Panc1 (cell line): ENCODE data around the gene DCTN1. TPM values are rescaled to one million over a fixed set of nuclear protein-coding genes. Genes with fewer than 3 reads are reported as not detected.

Source experiments
- ATAC-seq: fragments of 200-7000 bp; cut with Tn5 transposase; 2 replicates; pipeline ENCODE4 v1.9.1; 2020; ENCODE audit warnings: mild to moderate bottlenecking, moderate library complexity
- BruUV-seq: library from RNA; stranded (reverse); fragments of 400-500 nt; replicated peaks from 2 replicates; lab custom pipeline; 2021; lab: Mats Ljungman, UMichigan
- CTCF ChIA-PET: fragments of 300-600 bp; sonication (Branson Sonifier 250); formaldehyde crosslinking; loops from one replicate; lab custom pipeline; 2022; ENCODE audit warnings: antibody characterized with exemption; lab: Charles Lee
- POLR2A ChIA-PET: fragments of 300-600 bp; sonication (Branson Sonifier 250); formaldehyde crosslinking; loops from one replicate; lab custom pipeline; 2022; ENCODE audit warnings: antibody characterized with exemption; lab: Charles Lee
- DNase-seq: peaks from one replicate; pipeline ENCODE4 v3.0.0-alpha.2; 2010; ENCODE audit warnings: low read depth, low spot score
- H3K27ac ChIP-seq: 2 replicates; pipeline ENCODE4 v1.5.1; 2011; ENCODE audit warnings: mild to moderate bottlenecking, low read length, inconsistent platforms
- H3K27me3 ChIP-seq: fragments of 200-500 bp; sonication (Bioruptor generic); 2 replicates; pipeline ENCODE4 v1.6.0; 2014; ENCODE audit warnings: low read length, inconsistent platforms; ENCODE audit not compliant: control insufficient read depth, insufficient read depth
- H3K36me3 ChIP-seq: fragments of 200-500 bp; sonication (Bioruptor generic); 2 replicates; pipeline ENCODE4 v1.5.1; 2014; ENCODE audit warnings: inconsistent platforms, mild to moderate bottlenecking, low read length, moderate library complexity; ENCODE audit not compliant: control insufficient read depth, insufficient read depth
- H3K4me1 ChIP-seq: 2 replicates; pipeline ENCODE4 v1.5.1; 2011; ENCODE audit warnings: inconsistent platforms, mild to moderate bottlenecking, low read length, moderate library complexity; ENCODE audit not compliant: control insufficient read depth, insufficient read depth
- H3K4me3 ChIP-seq, 2 experiments: 2 replicates each; pipeline ENCODE4 v1.5.1; 2011 to 2012; ENCODE audit warnings: low read depth in 2 of 2, low read length in 2 of 2, mild to moderate bottlenecking in 2 of 2, inconsistent platforms in 1 of 2, moderate library complexity in 1 of 2
- H3K9me3 ChIP-seq: fragments of 200-500 bp; sonication (Bioruptor generic); 2 replicates; pipeline ENCODE4 v1.5.1; 2014; ENCODE audit warnings: low read depth, mild to moderate bottlenecking, inconsistent platforms, low read length, moderate library complexity; ENCODE audit not compliant: control insufficient read depth, insufficient read depth
- CTCF ChIP-seq: fragments of 450-650 bp; IDR thresholded peaks from 2 replicates; pipeline ENCODE4 v1.5.1; 2017; ENCODE audit warnings: mild to moderate bottlenecking
- POLR2AphosphoS5 ChIP-seq: IDR thresholded peaks from 2 replicates; pipeline ENCODE4 v1.6.1; 2012; ENCODE audit warnings: mild to moderate bottlenecking, low read depth, low read length, moderate library complexity
- SIN3A ChIP-seq: IDR thresholded peaks from 2 replicates; pipeline ENCODE4 v1.6.1; 2012; ENCODE audit warnings: low read depth, mild to moderate bottlenecking, low read length, moderate library complexity, borderline replicate concordance; ENCODE audit not compliant: insufficient read depth
- TCF7L2 ChIP-seq: IDR thresholded peaks from 2 replicates; pipeline ENCODE4 v1.6.1; 2011; ENCODE audit warnings: mild to moderate bottlenecking, low read depth, low read length, inconsistent platforms
- in situ Hi-C: cut with HindIII; loops from 2 replicates; pipeline ENCODE4 v1.10.0; 2016; ENCODE audit warnings: low sequenced_read_pairs, low pct_unique_long_range_greater_than_20kb
- intact Hi-C: fragments of 100-400 bp; cut with micrococcal nuclease; formaldehyde crosslinking; loops from one replicate; pipeline ENCODE4 v1.10.0; 2022; ENCODE audit not compliant: unreplicated experiment
- total RNA-seq: library from RNA; stranded (reverse); gene quantifications from one replicate; pipeline ENCODE4 v1.2.1, GENCODE V29; 2021; ENCODE audit not compliant: unreplicated experiment
- TF ChIP-seq, protein P1 (sequence below), 2 experiments: IDR thresholded peaks; 2 replicates each; pipeline ENCODE4 v1.6.1; 2011 to 2012; ENCODE audit warnings: low read depth in 2 of 2, control low read depth in 1 of 2, low read length in 1 of 2, mild to moderate bottlenecking in 1 of 2, moderate library complexity in 1 of 2; ENCODE audit not compliant: insufficient read depth in 1 of 2

The DCTN1 gene
- total RNA-seq, 1 experiment from 2014 or later, result 190 TPM

DNA sequence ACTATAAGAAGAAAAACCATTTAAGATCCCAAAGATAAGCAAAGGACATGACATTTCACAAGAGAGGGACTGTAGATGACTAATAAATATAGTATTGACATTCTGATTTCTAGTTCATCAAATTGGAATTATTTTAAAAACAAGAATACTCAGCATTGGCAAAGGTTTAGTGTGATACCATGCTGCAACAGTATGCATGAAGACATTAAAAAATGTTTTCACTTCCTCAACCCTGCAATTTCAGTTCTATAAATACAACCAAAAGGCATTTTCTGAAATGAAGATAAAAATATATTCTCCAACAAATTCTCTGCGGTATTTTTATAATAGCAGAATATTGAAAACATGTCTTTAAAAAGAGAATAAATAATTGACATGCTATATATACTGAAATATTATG lies 39.2 kb upstream of the DCTN1 start:
- intact Hi-C loops (no loop called here), in situ Hi-C loops (no loop called here)
- no peaks in the 10 kb centered on the region for H3K27me3 ChIP-seq
- no peak overlapping the region for H3K4me3 ChIP-seq
- no peaks in the 10 kb centered on the region; the same call in 1 of the 2 replicates for H3K36me3 ChIP-seq
- no TSS peak for BruUV-seq
- peaks cover 4% of the 10 kb centered on the region; the same call in 1 of the 2 replicates for H3K4me1 ChIP-seq
- DNase-seq (no peak), ATAC-seq (no peak)
- CTCF ChIA-PET, result no interaction called here
- H3K9me3 ChIP-seq, result no peaks in the 10 kb centered on the region
- POLR2A ChIA-PET, result interaction anchor here (0.6 kb wide), 1 partner anchor 10 kb away, joined by 4 read pairs; no protein-coding TSS in a partner anchor
- no peak for TF ChIP-seq POLR2AphosphoS5
- TF ChIP-seq, protein P1, sequence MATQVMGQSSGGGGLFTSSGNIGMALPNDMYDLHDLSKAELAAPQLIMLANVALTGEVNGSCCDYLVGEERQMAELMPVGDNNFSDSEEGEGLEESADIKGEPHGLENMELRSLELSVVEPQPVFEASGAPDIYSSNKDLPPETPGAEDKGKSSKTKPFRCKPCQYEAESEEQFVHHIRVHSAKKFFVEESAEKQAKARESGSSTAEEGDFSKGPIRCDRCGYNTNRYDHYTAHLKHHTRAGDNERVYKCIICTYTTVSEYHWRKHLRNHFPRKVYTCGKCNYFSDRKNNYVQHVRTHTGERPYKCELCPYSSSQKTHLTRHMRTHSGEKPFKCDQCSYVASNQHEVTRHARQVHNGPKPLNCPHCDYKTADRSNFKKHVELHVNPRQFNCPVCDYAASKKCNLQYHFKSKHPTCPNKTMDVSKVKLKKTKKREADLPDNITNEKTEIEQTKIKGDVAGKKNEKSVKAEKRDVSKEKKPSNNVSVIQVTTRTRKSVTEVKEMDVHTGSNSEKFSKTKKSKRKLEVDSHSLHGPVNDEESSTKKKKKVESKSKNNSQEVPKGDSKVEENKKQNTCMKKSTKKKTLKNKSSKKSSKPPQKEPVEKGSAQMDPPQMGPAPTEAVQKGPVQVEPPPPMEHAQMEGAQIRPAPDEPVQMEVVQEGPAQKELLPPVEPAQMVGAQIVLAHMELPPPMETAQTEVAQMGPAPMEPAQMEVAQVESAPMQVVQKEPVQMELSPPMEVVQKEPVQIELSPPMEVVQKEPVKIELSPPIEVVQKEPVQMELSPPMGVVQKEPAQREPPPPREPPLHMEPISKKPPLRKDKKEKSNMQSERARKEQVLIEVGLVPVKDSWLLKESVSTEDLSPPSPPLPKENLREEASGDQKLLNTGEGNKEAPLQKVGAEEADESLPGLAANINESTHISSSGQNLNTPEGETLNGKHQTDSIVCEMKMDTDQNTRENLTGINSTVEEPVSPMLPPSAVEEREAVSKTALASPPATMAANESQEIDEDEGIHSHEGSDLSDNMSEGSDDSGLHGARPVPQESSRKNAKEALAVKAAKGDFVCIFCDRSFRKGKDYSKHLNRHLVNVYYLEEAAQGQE (IDR thresholded peaks at IDR 0.05; ENCODE audit: insufficient read depth in 1 of 2, low read depth in 2 of 2, low read length in 1 of 2), result no peak
- no peak for TF ChIP-seq CTCF
- no peak for TF ChIP-seq SIN3A
- no peak for TF ChIP-seq TCF7L2
- H3K27ac ChIP-seq, result no peak overlapping the region

DNA sequence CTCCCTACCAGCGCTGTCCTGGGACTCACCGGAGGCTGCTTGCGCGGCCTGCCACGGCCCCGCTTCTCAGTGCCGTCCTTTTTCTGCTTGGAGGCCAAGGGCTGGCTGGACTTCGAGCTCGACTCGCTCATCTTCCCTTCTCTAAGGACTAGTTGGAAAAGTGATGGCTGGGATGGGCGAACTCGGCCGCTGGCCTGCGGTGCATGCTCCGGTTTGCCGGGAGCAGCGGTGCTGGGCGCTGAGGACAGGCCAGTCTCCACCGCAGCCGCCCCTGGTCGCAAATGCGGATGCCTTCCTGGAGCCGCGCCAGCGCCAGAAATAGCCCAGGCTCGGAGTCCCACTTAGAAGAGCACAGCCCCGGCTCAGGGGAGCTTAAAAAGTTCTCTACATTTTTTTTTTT lies 38.2 kb upstream of the DCTN1 start:
- TF ChIP-seq POLR2AphosphoS5 (no peak), CTCF (no peak), TCF7L2 (no peak), SIN3A (no peak)
- TF ChIP-seq, protein P1 (IDR thresholded peaks at IDR 0.05; ENCODE audit: insufficient read depth in 1 of 2, low read depth in 2 of 2, low read length in 1 of 2), result no peak
- BruUV-seq, result no TSS peak
- H3K36me3 ChIP-seq, result no peaks in the 10 kb centered on the region; the same call in 1 of the 2 replicates
- ATAC-seq, result no peak
- H3K4me1 ChIP-seq, result peaks cover 4% of the 10 kb centered on the region; the same call in 1 of the 2 replicates
- ChIA-PET CTCF (interaction anchor here (0.6 kb wide), 1 partner anchor 24 kb away, joined by 3 read pairs; no protein-coding TSS in a partner anchor), POLR2A (interaction anchor here (0.6 kb wide), 1 partner anchor 677 kb away, joined by 3 read pairs; no protein-coding TSS in a partner anchor)
- no peak overlapping the region for H3K4me3 ChIP-seq
- H3K27ac ChIP-seq, result no peak overlapping the region
- no peak for DNase-seq
- in situ Hi-C loops, result no loop called here
- no peaks in the 10 kb centered on the region for H3K27me3 ChIP-seq
- H3K9me3 ChIP-seq, result no peaks in the 10 kb centered on the region
- intact Hi-C loops, result no loop called here
